HCT116 (cell line): Measurements from ENCODE around the gene UQCC2. TPM values are rescaled to one million over a fixed set of nuclear protein-coding genes. Genes with fewer than 3 reads are reported as not detected.

ENCODE experiments used
- ATAC-seq: fragments of 200-7000 bp; cut with Tn5 transposase; 2 replicates; pipeline ENCODE4 v1.9.1; 2020; ENCODE audit warnings: mild to moderate bottlenecking, moderate library complexity
- BruUV-seq: library from RNA; stranded (reverse); fragments of 400-500 nt; replicated peaks from 2 replicates; lab custom pipeline; 2021; lab: Mats Ljungman, UMichigan
- CTCF ChIA-PET: fragments of 300-600 bp; sonication (Branson Sonifier 250); formaldehyde crosslinking; loops from one replicate; lab custom pipeline; 2021; ENCODE audit warnings: antibody characterized with exemption; lab: Charles Lee
- POLR2A ChIA-PET: fragments of 300-600, 350-600 bp; sonication (Branson Sonifier 250); formaldehyde crosslinking; loops from one replicate; lab custom pipeline; 2021; ENCODE audit warnings: antibody characterized with exemption; lab: Charles Lee
- RAD21 ChIA-PET, 2 experiments: fragments of 300-600 bp; sonication (Branson Sonifier 250); formaldehyde crosslinking; loops; one replicate each; lab custom pipeline; 2023; ENCODE audit warnings: low total read pairs in 2 of 2; ENCODE audit not compliant: uncharacterized antibody in 2 of 2, unreplicated experiment in 2 of 2, low non-redundant PET in 1 of 2; lab: Charles Lee
- DNase-seq: peaks from one replicate; pipeline ENCODE4 v3.0.0-alpha.2; 2010; ENCODE audit warnings: low read depth, low spot score
- H2AFZ ChIP-seq: fragments of 200-600 bp; shearing (Covaris generic), sonication (generic); 2 replicates; pipeline ENCODE4 v1.6.1; 2017; ENCODE audit warnings: low read depth, mixed run types, mixed read lengths, antibody characterized with exemption, low read length; ENCODE audit not compliant: poor library complexity, severe bottlenecking
- H3K27ac ChIP-seq: 2 replicates; pipeline ENCODE4 v1.5.1; 2012; ENCODE audit warnings: low read depth, low read length
- H3K27me3 ChIP-seq: fragments of 200-600 bp; sonication (generic); 2 replicates; pipeline ENCODE4 v1.6.1; 2016; ENCODE audit warnings: mixed run types, low read length, mixed read lengths; ENCODE audit not compliant: insufficient read depth
- H3K36me3 ChIP-seq, 2 experiments: fragments of 200-500 bp in 1 of 2; fragments of 200-600 bp in 1 of 2; sonication (Bioruptor generic) in 1 of 2; sonication (generic) in 1 of 2; 2 replicates each; pipeline versions ENCODE4 v1.5.1 to v1.6.1; 2014 to 2016; ENCODE audit warnings: low read length in 2 of 2, inconsistent platforms in 1 of 2, mixed read lengths in 1 of 2, mixed run types in 1 of 2; ENCODE audit not compliant: insufficient read depth in 2 of 2, control insufficient read depth in 1 of 2
- H3K4me1 ChIP-seq, 2 experiments: fragments of 200-600 bp in 1 of 2; sonication (generic) in 1 of 2; 2 replicates each; pipeline versions ENCODE4 v1.5.1 to v1.6.1; 2012 to 2017; ENCODE audit warnings: low read length in 2 of 2, inconsistent platforms in 1 of 2, mild to moderate bottlenecking in 1 of 2, mixed read lengths in 1 of 2, mixed run types in 1 of 2, moderate library complexity in 1 of 2; ENCODE audit not compliant: insufficient read depth in 2 of 2, control insufficient read depth in 1 of 2
- H3K4me2 ChIP-seq: fragments of 200-600 bp; sonication (generic); 2 replicates; pipeline ENCODE4 v1.6.1; 2017; ENCODE audit warnings: mixed run types, low read length, mixed read lengths
- H3K4me3 ChIP-seq, 2 experiments: fragments of 200-600 bp in 1 of 2; sonication (generic) in 1 of 2; replicated peaks in 1 of 2; 2 replicates each; pipeline ENCODE4 v1.5.1; 2011 to 2016; ENCODE audit warnings: low read length in 2 of 2, control low read depth in 1 of 2, low read depth in 1 of 2, mild to moderate bottlenecking in 1 of 2, mixed read lengths in 1 of 2, mixed run types in 1 of 2
- H3K79me2 ChIP-seq: fragments of 200-600 bp; sonication (generic); 2 replicates; pipeline ENCODE4 v1.6.1; 2017; ENCODE audit warnings: mild to moderate bottlenecking, mixed run types, low read length, moderate library complexity, mixed read lengths; ENCODE audit not compliant: insufficient read depth
- H3K9ac ChIP-seq: fragments of 200-600 bp; sonication (generic); 2 replicates; pipeline ENCODE4 v1.6.1; 2016; ENCODE audit warnings: low read length, mixed read lengths
- H3K9me2 ChIP-seq: fragments of 200-600 bp; sonication (generic), shearing (Covaris generic); 2 replicates; pipeline ENCODE4 v1.6.1; 2017; ENCODE audit warnings: mixed run types, mild to moderate bottlenecking, moderate library complexity; ENCODE audit not compliant: insufficient read depth
- H3K9me3 ChIP-seq, 2 experiments: fragments of 200-500 bp in 1 of 2; fragments of 200-600 bp in 1 of 2; sonication (Bioruptor generic) in 1 of 2; sonication (generic) in 1 of 2; 2 replicates each; pipeline ENCODE4 v1.6.1; 2014 to 2017; ENCODE audit warnings: low read length in 2 of 2, mixed read lengths in 2 of 2, inconsistent platforms in 1 of 2, low read depth in 1 of 2, mild to moderate bottlenecking in 1 of 2, mixed run types in 1 of 2, moderate library complexity in 1 of 2; ENCODE audit not compliant: control insufficient read depth in 1 of 2, insufficient read depth in 1 of 2
- H4K20me1 ChIP-seq: fragments of 200-600 bp; sonication (generic), shearing (Covaris generic); 2 replicates; pipeline ENCODE4 v1.6.1; 2017; ENCODE audit warnings: mixed run types, mild to moderate bottlenecking, moderate library complexity; ENCODE audit not compliant: insufficient read depth
- CBX3 ChIP-seq: IDR thresholded peaks from 2 replicates; pipeline ENCODE4 v1.6.1; 2012; ENCODE audit warnings: low read depth
- EGR1 ChIP-seq: IDR thresholded peaks from 2 replicates; pipeline ENCODE4 v1.6.1; 2012; ENCODE audit warnings: low read depth
- FOSL1 ChIP-seq: IDR thresholded peaks from 2 replicates; pipeline ENCODE4 v1.6.1; 2012; ENCODE audit warnings: low read depth
- JUND ChIP-seq: IDR thresholded peaks from 2 replicates; pipeline ENCODE4 v1.6.1; 2012
- POLR2A ChIP-seq: IDR thresholded peaks from 2 replicates; pipeline ENCODE4 v1.7.0; 2011; ENCODE audit warnings: borderline replicate concordance; ENCODE audit not compliant: insufficient read depth, insufficient read length; ENCODE audit errors: extremely low read depth
- RAD21 ChIP-seq: IDR thresholded peaks from 2 replicates; pipeline ENCODE4 v1.6.1; 2012; ENCODE audit warnings: low read depth, mild to moderate bottlenecking
- TCF7L2 ChIP-seq: IDR thresholded peaks from 2 replicates; pipeline ENCODE4 v1.7.0; 2011; ENCODE audit warnings: borderline replicate concordance, inconsistent platforms; ENCODE audit not compliant: insufficient read depth, insufficient read length; ENCODE audit errors: extremely low read depth
- intact Hi-C: fragments of 100-400 bp; cut with micrococcal nuclease; formaldehyde crosslinking; loops from 2 replicates; pipeline ENCODE4 v1.10.0; 2022
- total RNA-seq: library from RNA; stranded (reverse); gene quantifications from one replicate; pipeline ENCODE4 v1.2.1, GENCODE V29; 2021; ENCODE audit not compliant: unreplicated experiment
- TF ChIP-seq, protein P1 (sequence below), 3 experiments: fragments of 200-600 bp in 1 of 3; sonication (generic) in 1 of 3; IDR thresholded peaks in 2 of 3; conservative IDR thresholded peaks in 1 of 3; 2 replicates each; pipeline ENCODE4 v1.5.1; 2012 to 2017; ENCODE audit warnings: low read depth in 2 of 3, low read length in 2 of 3, antibody characterized with exemption in 1 of 3, borderline replicate concordance in 1 of 3, control low read depth in 1 of 3, mild to moderate bottlenecking in 1 of 3, mixed read lengths in 1 of 3, mixed run types in 1 of 3, moderate library complexity in 1 of 3; ENCODE audit not compliant: insufficient read depth in 1 of 3
- TF ChIP-seq, protein P2 (sequence below): IDR thresholded peaks from 2 replicates; pipeline ENCODE4 v1.6.1; 2011; ENCODE audit warnings: mild to moderate bottlenecking, low read length, moderate library complexity; ENCODE audit not compliant: insufficient replicate concordance; ENCODE audit errors: extremely low read depth

Gene UQCC2
- total RNA-seq, 1 experiment from 2014 or later: 95.1 TPM

DNA sequence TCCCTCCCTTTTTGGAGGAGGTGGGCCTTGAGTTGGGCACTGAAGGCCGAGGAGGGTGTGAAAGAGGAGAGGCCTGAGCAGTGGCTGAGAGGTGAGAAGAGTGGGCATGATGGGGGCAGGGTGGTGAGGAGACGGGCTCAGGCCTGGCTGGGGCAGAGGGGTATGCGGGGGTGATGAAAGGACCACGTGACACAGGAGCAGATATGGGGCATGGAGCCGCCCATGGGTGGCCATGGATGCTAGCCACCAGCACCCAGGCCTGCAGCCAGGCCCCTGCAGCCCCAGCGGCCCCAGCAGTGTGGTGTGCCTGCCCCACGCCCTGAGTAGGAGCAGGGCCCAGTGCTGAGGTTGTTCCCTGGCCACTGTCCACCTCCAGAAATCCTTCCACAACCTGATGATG is 26.5 kb downstream of the UQCC2 start:
- Histone ChIP-seq H3K79me2 (no peaks in the 10 kb centered on the region), H3K4me2 (no peak overlapping the region), H4K20me1 (no peaks in the 10 kb centered on the region), H3K4me1 (no peaks in the 10 kb centered on the region), H3K27ac (no peak overlapping the region), H3K9ac (no peak overlapping the region), H2AFZ (no peak overlapping the region), H3K27me3 (no peaks in the 10 kb centered on the region), H3K9me3 (no peaks in the 10 kb centered on the region), H3K36me3 (peaks cover 15 to 68% of the 10 kb centered on the region in 2 experiments), H3K9me2 (no peaks in the 10 kb centered on the region), H3K4me3 (no peak overlapping the region)
- no TSS peak for BruUV-seq
- ChIA-PET RAD21 (no interaction called here), CTCF (no interaction called here), POLR2A (no interaction called here)
- no peak for ATAC-seq
- no peak for DNase-seq
- intact Hi-C loops: no loop called here
- no peak for TF ChIP-seq RAD21
- no peak for TF ChIP-seq TCF7L2
- TF ChIP-seq EGR1: no peak
- no peak for TF ChIP-seq CBX3
- no peak for TF ChIP-seq POLR2A
- TF ChIP-seq FOSL1: no peak
- TF ChIP-seq, protein P1, sequence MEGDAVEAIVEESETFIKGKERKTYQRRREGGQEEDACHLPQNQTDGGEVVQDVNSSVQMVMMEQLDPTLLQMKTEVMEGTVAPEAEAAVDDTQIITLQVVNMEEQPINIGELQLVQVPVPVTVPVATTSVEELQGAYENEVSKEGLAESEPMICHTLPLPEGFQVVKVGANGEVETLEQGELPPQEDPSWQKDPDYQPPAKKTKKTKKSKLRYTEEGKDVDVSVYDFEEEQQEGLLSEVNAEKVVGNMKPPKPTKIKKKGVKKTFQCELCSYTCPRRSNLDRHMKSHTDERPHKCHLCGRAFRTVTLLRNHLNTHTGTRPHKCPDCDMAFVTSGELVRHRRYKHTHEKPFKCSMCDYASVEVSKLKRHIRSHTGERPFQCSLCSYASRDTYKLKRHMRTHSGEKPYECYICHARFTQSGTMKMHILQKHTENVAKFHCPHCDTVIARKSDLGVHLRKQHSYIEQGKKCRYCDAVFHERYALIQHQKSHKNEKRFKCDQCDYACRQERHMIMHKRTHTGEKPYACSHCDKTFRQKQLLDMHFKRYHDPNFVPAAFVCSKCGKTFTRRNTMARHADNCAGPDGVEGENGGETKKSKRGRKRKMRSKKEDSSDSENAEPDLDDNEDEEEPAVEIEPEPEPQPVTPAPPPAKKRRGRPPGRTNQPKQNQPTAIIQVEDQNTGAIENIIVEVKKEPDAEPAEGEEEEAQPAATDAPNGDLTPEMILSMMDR (IDR thresholded peaks at IDR 0.05 in 2 of 3, conservative IDR thresholded peaks at IDR 0.05 in 1 of 3; ENCODE audit: borderline replicate concordance in 1 of 3, insufficient read depth in 1 of 3, low read depth in 2 of 3, low read length in 2 of 3): no peak
- TF ChIP-seq, protein P2, sequence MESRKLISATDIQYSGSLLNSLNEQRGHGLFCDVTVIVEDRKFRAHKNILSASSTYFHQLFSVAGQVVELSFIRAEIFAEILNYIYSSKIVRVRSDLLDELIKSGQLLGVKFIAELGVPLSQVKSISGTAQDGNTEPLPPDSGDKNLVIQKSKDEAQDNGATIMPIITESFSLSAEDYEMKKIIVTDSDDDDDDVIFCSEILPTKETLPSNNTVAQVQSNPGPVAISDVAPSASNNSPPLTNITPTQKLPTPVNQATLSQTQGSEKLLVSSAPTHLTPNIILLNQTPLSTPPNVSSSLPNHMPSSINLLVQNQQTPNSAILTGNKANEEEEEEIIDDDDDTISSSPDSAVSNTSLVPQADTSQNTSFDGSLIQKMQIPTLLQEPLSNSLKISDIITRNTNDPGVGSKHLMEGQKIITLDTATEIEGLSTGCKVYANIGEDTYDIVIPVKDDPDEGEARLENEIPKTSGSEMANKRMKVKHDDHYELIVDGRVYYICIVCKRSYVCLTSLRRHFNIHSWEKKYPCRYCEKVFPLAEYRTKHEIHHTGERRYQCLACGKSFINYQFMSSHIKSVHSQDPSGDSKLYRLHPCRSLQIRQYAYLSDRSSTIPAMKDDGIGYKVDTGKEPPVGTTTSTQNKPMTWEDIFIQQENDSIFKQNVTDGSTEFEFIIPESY: no peak
- no peak for TF ChIP-seq JUND
- TF ChIP-seq, all 23 proteins: peak for 0
